K562 (cell line): Measurements from ENCODE around the gene TRIM47. TPM values are rescaled to one million over a fixed set of nuclear protein-coding genes. Genes with fewer than 3 reads are reported as not detected.

Experiments
- ATAC-seq: fragments of 200-7000 bp; cut with Tn5 transposase; 3 replicates; pipeline ENCODE4 v1.9.1; 2020; ENCODE audit warnings: moderate library complexity
- BruUV-seq: library from RNA; stranded (reverse); fragments of 400-500 nt; replicated peaks from 2 replicates; lab custom pipeline; 2021; lab: Mats Ljungman, UMichigan
- CTCF ChIA-PET: fragments of 300-600 bp; formaldehyde crosslinking; extraction: SDS; loops from one replicate; lab custom pipeline; 2021; ENCODE audit warnings: low intra/inter-chr PET ratio; lab: Yijun Ruan, JAX
- POLR2A ChIA-PET: fragments of 300-600, 350-650 bp; sonication (Branson Sonifier 250); formaldehyde crosslinking; extraction: SDS; loops from one replicate; lab custom pipeline; 2021; ENCODE audit warnings: antibody characterized with exemption, inconsistent platforms; lab: Yijun Ruan, JAX
- DNase-seq, 4 experiments: peaks; one replicate each; pipeline versions ENCODE4 v3.0.0 to v3.0.0-alpha.2; 2011 to 2018; ENCODE audit warnings: low spot score in 3 of 4, mixed read lengths in 3 of 4; ENCODE audit errors: extremely low read depth in 1 of 4
- FAIRE-seq: peaks from 2 replicates; lab custom pipeline; 2011; peaks lifted over from hg19 to GRCh38; lab: Jason Lieb, UNC
- H2AFZ ChIP-seq: 2 replicates; pipeline ENCODE4 v1.6.0; 2011; ENCODE audit warnings: low read depth, low read length, control low read depth, inconsistent platforms
- H3K27ac ChIP-seq: fragments of 200-600 bp; 3 replicates; pipeline ENCODE4 v1.8.0; 2011; ENCODE audit warnings: low read depth, mild to moderate bottlenecking, control low read depth, inconsistent platforms, low read length, moderate library complexity, mixed read lengths; ENCODE audit errors: extremely low read depth
- H3K27me3 ChIP-seq, 2 experiments: fragments of 300-600 bp in 1 of 2; 2 replicates in 1 of 2; 3 replicates in 1 of 2; pipeline versions ENCODE4 v1.6.0 to v1.8.0; 2011; ENCODE audit warnings: inconsistent platforms in 2 of 2, low read length in 2 of 2, mild to moderate bottlenecking in 1 of 2, mixed read lengths in 1 of 2, moderate library complexity in 1 of 2; ENCODE audit not compliant: control insufficient read depth in 2 of 2, insufficient read depth in 2 of 2
- H3K36me3 ChIP-seq: fragments of 300-600 bp; 3 replicates; pipeline ENCODE4 v1.8.0; 2011; ENCODE audit warnings: mild to moderate bottlenecking, low read length, inconsistent platforms; ENCODE audit not compliant: control insufficient read depth, insufficient read depth
- H3K4me1 ChIP-seq, 2 experiments: fragments of 200-600 bp in 1 of 2; replicated peaks in 1 of 2; 2 replicates in 1 of 2; 3 replicates in 1 of 2; pipeline versions ENCODE4 v1.5.1 to v1.8.0; 2011; ENCODE audit warnings: inconsistent platforms in 2 of 2, low read length in 2 of 2, mild to moderate bottlenecking in 1 of 2, mixed read lengths in 1 of 2, moderate library complexity in 1 of 2; ENCODE audit not compliant: control insufficient read depth in 2 of 2, insufficient read depth in 2 of 2
- H3K4me2 ChIP-seq: 2 replicates; pipeline ENCODE4 v1.6.1; 2011; ENCODE audit warnings: low read length, control low read depth, inconsistent platforms, mixed read lengths; ENCODE audit not compliant: insufficient read depth
- H3K4me3 ChIP-seq: fragments of 200-600 bp; sonication (generic), shearing (Covaris generic); 2 replicates; pipeline ENCODE4 v1.5.1; 2016; ENCODE audit warnings: control low read depth, inconsistent platforms
- H3K79me2 ChIP-seq: fragments of 200-600 bp; 3 replicates; pipeline ENCODE4 v1.8.0; 2011; ENCODE audit warnings: low read length, inconsistent platforms; ENCODE audit not compliant: control insufficient read depth, insufficient read depth
- H3K9ac ChIP-seq, 2 experiments: 2 replicates each; pipeline versions ENCODE4 v1.6.0 to v1.6.1; 2011; ENCODE audit warnings: low read depth in 2 of 2, low read length in 2 of 2, control low read depth in 1 of 2, inconsistent platforms in 1 of 2, mild to moderate bottlenecking in 1 of 2, mixed read lengths in 1 of 2; ENCODE audit not compliant: insufficient read depth in 1 of 2
- H3K9me1 ChIP-seq: one replicate; pipeline ENCODE4 v1.6.0; 2011; ENCODE audit warnings: inconsistent platforms, mild to moderate bottlenecking, low read length, moderate library complexity; ENCODE audit not compliant: control insufficient read depth, insufficient read depth
- H3K9me3 ChIP-seq: replicated peaks from 2 replicates; pipeline ENCODE4 v1.5.1; 2011; ENCODE audit warnings: low read depth, low read length, inconsistent platforms; ENCODE audit not compliant: control insufficient read depth, insufficient read depth
- H4K20me1 ChIP-seq: replicated peaks from 2 replicates; pipeline ENCODE4 v1.6.1; 2011; ENCODE audit warnings: low read length, inconsistent platforms, mixed read lengths; ENCODE audit not compliant: control insufficient read depth, insufficient read depth
- OTX1 ChIP-seq: fragments of 450-650 bp; formaldehyde crosslinking; IDR thresholded peaks from 2 replicates; pipeline ENCODE4 v1.4.0; 2022; ENCODE audit warnings: mild to moderate bottlenecking
- PTBP1 ChIP-seq: fragments of 200-400 bp; formaldehyde crosslinking; IDR thresholded peaks from 2 replicates; pipeline ENCODE4 v1.6.1; 2017; ENCODE audit warnings: low read depth, low read length
- SRSF3 ChIP-seq: fragments of 200-400 bp; formaldehyde crosslinking; IDR thresholded peaks from 2 replicates; pipeline ENCODE4 v1.6.1; 2016; ENCODE audit warnings: mild to moderate bottlenecking, low read length, moderate library complexity; ENCODE audit not compliant: insufficient read depth
- WGBS: fragments of 100-300 bp; shearing (Covaris generic); methylation state at CpG from one replicate; pipeline ENCODE4 v1.1.6; 2016; ENCODE audit warnings: low coverage, mixed read lengths; ENCODE audit not compliant: insufficient coverage; ENCODE audit errors: missing lambda C conversion rate; 5-methylcytosine and 5-hydroxymethylcytosine counted together
- in situ Hi-C: fragments of 300-500 bp; cut with MboI; formaldehyde crosslinking; loops from 4 replicates; pipeline ENCODE4 v1.15.0; 2018; ENCODE audit warnings: inconsistent platforms, mixed read lengths
- intact Hi-C: fragments of 100-400 bp; cut with micrococcal nuclease; formaldehyde crosslinking; loops from 2 replicates; pipeline ENCODE4 v1.14.2; 2022
- polyA plus RNA-seq, 8 experiments: library from polyadenylated mRNA; depleted of rRNA in 4 of 8; stranded (reverse) in 5 of 8; unstranded in 3 of 8; fragments of >200 nt; fragmentation: Nextera tagmentation in 2 of 8; fragmentation: Illumina TruSeq in 1 of 8; extraction: Ambion mirVana in 2 of 8; extraction: Trizol in 1 of 8; gene quantifications; 2 replicates each; pipeline versions ENCODE4 v1.2.1 to v1.2.3, GENCODE V29; 2011 to 2014; ENCODE audit warnings: inconsistent platforms in 1 of 8, missing spikeins in 1 of 8
- total RNA-seq, 7 experiments: library from RNA; depleted of rRNA in 6 of 7; stranded (reverse); fragments of >200 nt in 6 of 7; fragmentation: Illumina TruSeq in 2 of 7; extraction: Trizol in 2 of 7; gene quantifications; 2 replicates each; pipeline versions ENCODE4 v1.2.1 to v1.2.3, GENCODE V29; 2011 to 2021; ENCODE audit warnings: low replicate concordance in 1 of 7
- TF ChIP-seq, protein P1 (sequence below): sonication (generic); formaldehyde crosslinking; IDR thresholded peaks from 2 replicates; pipeline ENCODE4 v1.8.1; 2023; ENCODE audit warnings: mild to moderate bottlenecking, missing genetic modification reagents

TRIM47 gene
- total and polyA plus RNA-seq, 9 of the 15 experiments (the other 6 are each of a cell fraction or from before 2014, with no cell fraction given): 0.56 to 6.1 (median 3.2) TPM

DNA sequence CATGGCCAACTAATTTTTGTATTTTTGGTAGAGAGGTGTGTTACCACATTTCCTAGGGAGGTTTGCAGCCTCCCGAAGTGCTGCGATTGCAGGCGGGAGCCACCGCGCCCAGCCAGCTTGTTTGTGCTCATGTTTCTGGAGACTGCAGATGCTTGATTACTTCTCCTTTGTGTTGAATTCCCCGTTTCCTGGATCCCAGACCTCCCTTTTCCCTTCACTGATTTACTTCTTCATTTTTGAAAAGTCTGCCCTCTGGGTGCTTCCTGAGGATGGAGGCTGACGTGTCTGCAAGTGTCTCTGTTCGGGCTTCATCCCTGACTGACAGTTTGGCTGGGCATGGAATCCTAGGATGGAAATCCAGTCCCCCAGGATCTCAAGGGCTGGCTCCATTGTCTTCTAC, 7.0 kb upstream of the TRIM47 start:
- H3K27me3 ChIP-seq: no peaks in the 10 kb centered on the region
- in situ Hi-C loops (no loop called here), intact Hi-C loops (no loop called here)
- ChIA-PET CTCF (no interaction called here), POLR2A (interaction anchor here (15.9 kb wide), 1 partner anchor 9 kb away, joined by 169 read pairs; the partner anchor contains the start of gene TRIM47)
- no peaks in the 10 kb centered on the region for H4K20me1 ChIP-seq
- no peak for FAIRE-seq
- H3K36me3 ChIP-seq: peaks cover 10% of the 10 kb centered on the region; the same call in 1 of the 3 replicates
- H2AFZ ChIP-seq: no peak overlapping the region
- H3K79me2 ChIP-seq: no peaks in the 10 kb centered on the region
- H3K4me1 ChIP-seq: peaks cover 3 to 21% of the 10 kb centered on the region in 2 experiments; a peak in 4 of 5 replicates
- H3K4me2 ChIP-seq: 0 out of 2 replicates have a peak overlapping the region, but pooled peaks have one; percentile 11
- no peak overlapping the region; the same call in 2 of the 3 replicates for H3K27ac ChIP-seq
- TF ChIP-seq, protein P1, sequence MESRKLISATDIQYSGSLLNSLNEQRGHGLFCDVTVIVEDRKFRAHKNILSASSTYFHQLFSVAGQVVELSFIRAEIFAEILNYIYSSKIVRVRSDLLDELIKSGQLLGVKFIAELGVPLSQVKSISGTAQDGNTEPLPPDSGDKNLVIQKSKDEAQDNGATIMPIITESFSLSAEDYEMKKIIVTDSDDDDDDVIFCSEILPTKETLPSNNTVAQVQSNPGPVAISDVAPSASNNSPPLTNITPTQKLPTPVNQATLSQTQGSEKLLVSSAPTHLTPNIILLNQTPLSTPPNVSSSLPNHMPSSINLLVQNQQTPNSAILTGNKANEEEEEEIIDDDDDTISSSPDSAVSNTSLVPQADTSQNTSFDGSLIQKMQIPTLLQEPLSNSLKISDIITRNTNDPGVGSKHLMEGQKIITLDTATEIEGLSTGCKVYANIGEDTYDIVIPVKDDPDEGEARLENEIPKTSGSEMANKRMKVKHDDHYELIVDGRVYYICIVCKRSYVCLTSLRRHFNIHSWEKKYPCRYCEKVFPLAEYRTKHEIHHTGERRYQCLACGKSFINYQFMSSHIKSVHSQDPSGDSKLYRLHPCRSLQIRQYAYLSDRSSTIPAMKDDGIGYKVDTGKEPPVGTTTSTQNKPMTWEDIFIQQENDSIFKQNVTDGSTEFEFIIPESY (CRISPR knock-in tag): 0 out of 2 replicates have a peak, but pooled peaks have one; percentile 30
- TF ChIP-seq SRSF3 (no peak), PTBP1 (no peak), OTX1 (CRISPR knock-in tag) (no peak)
- H3K4me3 ChIP-seq: no peak overlapping the region
- no peak for ATAC-seq
- H3K9ac ChIP-seq: no peak overlapping the region
- 77% methylated on average over 8 of the region's 8 CpGs for WGBS
- no peak for DNase-seq
- H3K9me1 ChIP-seq: no peaks in the 10 kb centered on the region
- H3K9me3 ChIP-seq: no peaks in the 10 kb centered on the region
- BruUV-seq: no TSS peak
